ENCODE data around the gene PRKAG2. TPM values are rescaled to one million over a fixed set of nuclear protein-coding genes. Genes with fewer than 3 reads are reported as not detected.

PRKAG2 gene
- total RNA-seq, 4 donors from 2014 or later: 8.9 to 35.1 (median 13.6) TPM

DNA sequence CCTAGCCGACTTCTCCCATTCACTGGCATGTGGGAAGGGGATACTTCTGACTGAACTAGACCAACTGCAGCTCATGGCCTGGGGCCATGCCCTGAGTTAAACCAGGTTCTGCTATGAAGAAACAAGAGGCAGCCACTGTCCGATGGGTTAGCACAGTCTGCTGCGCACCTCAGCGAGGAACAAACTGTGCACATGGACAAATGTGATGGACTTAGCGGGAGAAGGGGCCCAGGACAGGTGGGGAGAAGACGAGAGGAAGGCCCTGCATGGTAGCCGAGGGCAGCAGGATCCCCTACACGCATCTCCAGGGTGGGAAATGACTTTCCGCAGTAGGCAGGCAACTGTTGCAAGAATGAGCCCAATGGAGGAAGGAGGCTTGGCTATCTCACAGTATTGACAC is 115.0 kb downstream of the PRKAG2 start:
- Histone ChIP-seq H3K4me1 (peaks cover 0 to 38% (median 16%) of the 10 kb centered on the region in 3 donors), H3K27me3 (no peaks in the 10 kb centered on the region), H3K27ac (no peak overlapping the region), H3K9me3 (no peaks in the 10 kb centered on the region), H3K4me3 (no peak overlapping the region), H3K36me3 (peaks cover 0 to 21% (median 0%) of the 10 kb centered on the region in 3 donors)
- WGBS, 2 donors: 97 to 98% methylated on average over 6 to 9 of the region's 9 CpGs
- intact Hi-C loops (cut with DNase I): no loop called here
- DNase-seq: no peak
- TF ChIP-seq POLR2A (IDR thresholded peaks at IDR 0.05): no peak
- TF ChIP-seq, protein P1, sequence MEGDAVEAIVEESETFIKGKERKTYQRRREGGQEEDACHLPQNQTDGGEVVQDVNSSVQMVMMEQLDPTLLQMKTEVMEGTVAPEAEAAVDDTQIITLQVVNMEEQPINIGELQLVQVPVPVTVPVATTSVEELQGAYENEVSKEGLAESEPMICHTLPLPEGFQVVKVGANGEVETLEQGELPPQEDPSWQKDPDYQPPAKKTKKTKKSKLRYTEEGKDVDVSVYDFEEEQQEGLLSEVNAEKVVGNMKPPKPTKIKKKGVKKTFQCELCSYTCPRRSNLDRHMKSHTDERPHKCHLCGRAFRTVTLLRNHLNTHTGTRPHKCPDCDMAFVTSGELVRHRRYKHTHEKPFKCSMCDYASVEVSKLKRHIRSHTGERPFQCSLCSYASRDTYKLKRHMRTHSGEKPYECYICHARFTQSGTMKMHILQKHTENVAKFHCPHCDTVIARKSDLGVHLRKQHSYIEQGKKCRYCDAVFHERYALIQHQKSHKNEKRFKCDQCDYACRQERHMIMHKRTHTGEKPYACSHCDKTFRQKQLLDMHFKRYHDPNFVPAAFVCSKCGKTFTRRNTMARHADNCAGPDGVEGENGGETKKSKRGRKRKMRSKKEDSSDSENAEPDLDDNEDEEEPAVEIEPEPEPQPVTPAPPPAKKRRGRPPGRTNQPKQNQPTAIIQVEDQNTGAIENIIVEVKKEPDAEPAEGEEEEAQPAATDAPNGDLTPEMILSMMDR (IDR thresholded peaks at IDR 0.05): no peak

GRCh38 chr7:151761231-151761630 is 115.7 kb downstream of the PRKAG2 start:
- Histone ChIP-seq H3K27ac (no peak overlapping the region), H3K4me1 (peaks cover 4 to 45% (median 23%) of the 10 kb centered on the region in 3 donors), H3K9me3 (no peaks in the 10 kb centered on the region), H3K36me3 (peaks cover 0 to 13% (median 0%) of the 10 kb centered on the region in 3 donors), H3K27me3 (no peaks in the 10 kb centered on the region), H3K4me3 (no peak overlapping the region)
- intact Hi-C loops (cut with DNase I): no loop called here
- 57 to 66% methylated on average over 2 to 3 of the region's 3 CpGs for WGBS, 2 donors
- no peak for TF ChIP-seq POLR2A (IDR thresholded peaks at IDR 0.05)
- TF ChIP-seq, protein P1 (IDR thresholded peaks at IDR 0.05): no peak
- no peak for DNase-seq

DNA sequence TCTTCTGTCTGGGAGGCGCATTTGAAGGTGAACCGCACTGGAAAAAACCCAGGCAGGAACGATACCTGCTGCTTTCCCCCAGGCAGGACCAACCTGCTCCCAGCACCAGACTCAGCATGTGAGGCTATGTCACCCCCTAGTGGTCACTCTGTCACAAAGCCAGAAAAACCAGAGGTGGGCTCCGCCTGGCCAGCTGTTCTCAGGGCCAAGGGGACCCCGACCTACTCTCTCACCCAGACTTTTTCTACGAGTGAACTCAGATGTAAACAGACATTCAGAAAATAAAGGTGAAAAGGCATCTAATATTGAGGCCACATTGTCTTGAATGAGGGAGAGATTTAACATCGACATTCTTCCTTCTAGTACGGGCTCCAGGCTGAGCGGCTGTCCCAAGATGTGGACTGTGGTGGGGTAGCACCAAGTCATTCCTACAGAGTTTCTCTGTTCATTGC is 117.3 kb downstream of the PRKAG2 start:
- intact Hi-C loops (cut with DNase I): loop anchor here (10.0 kb wide), 1 partner anchor 395 kb away; no protein-coding TSS in a partner anchor
- H3K9me3 ChIP-seq: no peaks in the 10 kb centered on the region
- no peak for DNase-seq
- no peaks in the 10 kb centered on the region for H3K27me3 ChIP-seq
- TF ChIP-seq, protein P1 (IDR thresholded peaks at IDR 0.05): peak; percentile 59 to 89 (median 82)
- TF ChIP-seq POLR2A (IDR thresholded peaks at IDR 0.05): no peak
- no peak overlapping the region for H3K4me3 ChIP-seq
- WGBS, 2 donors: 40 to 42% methylated on average over 1 to 9 of the region's 9 CpGs
- peaks cover 0 to 2% (median 0%) of the 10 kb centered on the region in 3 donors for H3K36me3 ChIP-seq
- H3K4me1 ChIP-seq: peaks cover 6 to 61% (median 40%) of the 10 kb centered on the region in 3 donors
- no peak overlapping the region for H3K27ac ChIP-seq

- TF ChIP-seq POLR2A (IDR thresholded peaks at IDR 0.05): no peak
- TF ChIP-seq, protein P1 (IDR thresholded peaks at IDR 0.05): no peak
- DNase-seq: no peak
- H3K4me1 ChIP-seq: peaks cover 10 to 68% (median 46%) of the 10 kb centered on the region in 3 donors
- H3K27me3 ChIP-seq: no peaks in the 10 kb centered on the region
- no peak overlapping the region for H3K4me3 ChIP-seq
- intact Hi-C loops (cut with DNase I): loop anchor here (10.0 kb wide), 1 partner anchor 394 kb away; no protein-coding TSS in a partner anchor
- H3K9me3 ChIP-seq: no peaks in the 10 kb centered on the region
- peak overlapping the region in 3 of 4 donors; percentile 75 to 88 (median 80) for H3K27ac ChIP-seq
- WGBS, 2 donors: 70 to 81% methylated on average over 16 to 18 of the region's 18 CpGs
- no peaks in the 10 kb centered on the region for H3K36me3 ChIP-seq
These were observed 118.0 kb downstream of the PRKAG2 start for GRCh38 chr7:151758622-151759540.

GRCh38 chr7:151757274-151757673 is 119.6 kb downstream of the PRKAG2 start:
- TF ChIP-seq POLR2A (IDR thresholded peaks at IDR 0.05): no peak
- TF ChIP-seq, protein P1 (IDR thresholded peaks at IDR 0.05): no peak
- intact Hi-C loops (cut with DNase I): loop anchor here (10.0 kb wide), 1 partner anchor 392 kb away; no protein-coding TSS in a partner anchor
- no peak for DNase-seq
- Histone ChIP-seq H3K27me3 (no peaks in the 10 kb centered on the region), H3K27ac (peak overlapping the region in 3 of 4 donors; percentile 75 to 88 (median 80)), H3K9me3 (no peaks in the 10 kb centered on the region), H3K36me3 (no peaks in the 10 kb centered on the region), H3K4me3 (no peak overlapping the region), H3K4me1 (peaks cover 10 to 72% (median 48%) of the 10 kb centered on the region in 3 donors)
- WGBS, 2 donors: 70 to 78% methylated on average over 8 of the region's 8 CpGs
